ENCODE data around the gene PRR22. TPM values are rescaled to one million over a fixed set of nuclear protein-coding genes. Genes with fewer than 3 reads are reported as not detected.
A peak's percentile ranks its signal among the peaks of the same experiment; 100 is the strongest.
"Not testable (repeated sequence)": the region's sequence is repeated elsewhere in the genome, so short reads cannot be mapped to it uniquely, and the experiment has no call there.

Gene PRR22
- total RNA-seq, 1 donor from 2014 or later: 0.62 TPM

DNA sequence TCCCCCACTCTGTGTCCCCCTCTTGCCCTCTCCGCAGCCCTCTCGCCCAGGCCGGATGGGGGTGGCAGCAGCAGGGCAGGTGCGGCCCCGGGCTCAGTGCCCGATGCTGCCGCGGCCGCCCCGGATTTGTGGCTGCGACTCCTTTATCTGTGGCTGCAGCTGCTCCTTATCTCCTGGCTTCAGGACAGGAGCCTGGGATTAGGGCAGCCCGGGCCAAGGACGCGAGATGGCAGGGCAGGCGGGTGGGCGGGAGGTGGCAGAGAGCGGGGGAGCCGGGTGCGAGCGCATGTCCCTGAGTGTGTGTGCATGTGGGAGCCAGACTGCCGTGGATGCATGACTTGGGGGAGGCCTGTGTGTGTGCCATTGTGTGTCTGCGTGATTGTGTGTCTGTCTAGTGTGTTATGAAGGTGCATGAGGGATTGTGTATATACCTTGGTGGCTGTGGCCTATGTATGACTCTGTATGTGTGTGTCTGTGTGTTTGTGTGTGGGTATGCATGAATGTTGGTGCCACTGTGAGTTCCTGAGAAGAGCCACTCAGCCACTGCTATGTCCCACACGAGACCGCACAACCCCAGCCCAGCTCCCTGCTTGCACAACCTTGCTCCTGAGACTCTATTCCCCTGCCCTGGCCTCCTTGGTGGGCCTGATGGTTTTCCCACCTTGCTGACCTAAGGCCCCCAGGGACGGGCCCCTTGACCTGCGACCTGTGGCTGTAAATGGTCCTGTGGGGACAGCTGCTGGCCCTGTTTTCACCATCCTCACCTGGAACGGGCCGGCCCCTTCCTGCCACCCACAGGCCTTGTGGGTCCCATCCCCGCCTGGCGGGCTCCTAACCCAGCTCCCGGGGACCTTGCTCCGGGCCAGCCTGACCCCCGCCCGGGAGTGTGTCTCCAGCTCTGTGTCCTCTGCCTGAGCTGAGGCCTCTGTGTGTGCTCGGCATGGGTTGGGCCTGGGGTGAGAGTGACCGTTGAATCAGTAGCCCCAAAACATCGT, 15.0 kb upstream of the PRR22 start:
- intact Hi-C loops (cut with DNase I): loop anchor here (5.0 kb wide), 1 partner anchor 93 kb away; no protein-coding TSS in a partner anchor
- ATAC-seq (ENCODE audit: poor library complexity): peak; percentile 67
- DNase-seq: peak; percentile 73

DNA sequence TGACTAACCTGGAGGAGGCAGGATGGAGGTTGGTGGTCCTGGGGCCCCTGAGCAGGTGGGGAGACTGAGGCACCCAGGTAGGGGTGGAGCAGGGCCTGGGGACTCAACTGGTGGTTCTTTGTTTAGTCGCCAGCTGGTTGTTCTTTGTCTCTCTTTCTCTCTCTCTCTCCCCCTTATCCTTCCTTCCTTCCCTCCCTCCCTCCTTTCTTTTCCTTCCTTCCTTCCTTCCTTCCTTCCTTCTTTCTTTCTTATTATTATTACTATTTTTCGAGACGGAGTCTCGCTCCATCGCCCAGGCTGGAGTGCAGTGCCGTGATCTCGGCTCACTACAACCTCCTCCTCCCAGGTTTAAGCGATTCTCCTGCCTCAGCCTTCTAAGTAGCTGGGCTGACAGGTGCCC, 13.7 kb upstream of the PRR22 start:
- intact Hi-C loops (cut with DNase I): no loop called here
- ATAC-seq (ENCODE audit: poor library complexity) (no peak), DNase-seq (no peak)

DNA sequence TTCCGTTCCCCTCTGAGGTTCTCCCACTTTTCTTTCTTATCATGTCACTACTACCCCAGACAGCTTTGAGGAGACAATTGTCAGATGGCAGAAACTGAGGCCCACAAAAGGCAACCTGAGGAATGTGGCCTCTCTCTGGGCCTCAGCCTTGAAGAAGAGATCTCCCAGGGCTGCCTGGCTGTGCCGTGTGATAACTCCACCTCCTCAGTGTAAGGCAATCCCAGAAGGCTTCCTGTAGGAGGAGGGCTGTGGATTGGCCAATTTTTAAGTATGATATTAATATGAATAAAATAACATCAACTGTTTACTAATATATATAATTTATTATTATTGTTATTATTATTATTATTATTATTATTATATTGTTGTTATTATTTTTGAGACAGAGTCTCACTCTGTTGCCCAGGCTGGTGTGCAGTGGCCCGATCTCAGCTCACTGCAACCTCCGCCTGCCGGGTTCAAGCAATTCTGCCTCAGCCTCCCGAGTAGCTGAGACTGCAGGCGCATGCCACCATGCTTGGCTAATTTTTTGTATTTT, 10.9 kb upstream of the PRR22 start:
- no peak for ATAC-seq (ENCODE audit: poor library complexity)
- intact Hi-C loops (cut with DNase I): no loop called here
- no peak for DNase-seq

DNA sequence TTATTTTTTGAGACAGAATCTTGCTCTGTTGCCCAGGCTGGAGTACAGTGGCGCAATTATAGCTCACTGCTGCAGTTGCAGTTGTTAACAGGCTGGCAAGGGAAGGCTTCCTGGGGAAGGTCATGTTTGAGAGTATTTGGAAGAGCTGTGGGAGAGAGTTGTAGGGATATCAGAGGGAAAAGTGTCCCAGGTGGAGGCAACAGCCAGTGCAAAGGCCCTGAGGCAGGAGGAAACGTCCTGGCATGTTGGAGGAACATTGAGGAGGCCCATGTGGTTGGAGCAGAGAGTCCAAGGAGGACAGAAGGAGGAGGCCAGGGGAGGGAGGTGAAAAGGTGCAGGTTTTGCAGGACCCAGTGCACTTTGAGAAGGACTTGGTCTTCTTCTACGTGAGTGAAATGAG, 8.6 kb upstream of the PRR22 start:
- no peak for DNase-seq
- intact Hi-C loops (cut with DNase I): no loop called here
- no peak for ATAC-seq (ENCODE audit: poor library complexity)

DNA sequence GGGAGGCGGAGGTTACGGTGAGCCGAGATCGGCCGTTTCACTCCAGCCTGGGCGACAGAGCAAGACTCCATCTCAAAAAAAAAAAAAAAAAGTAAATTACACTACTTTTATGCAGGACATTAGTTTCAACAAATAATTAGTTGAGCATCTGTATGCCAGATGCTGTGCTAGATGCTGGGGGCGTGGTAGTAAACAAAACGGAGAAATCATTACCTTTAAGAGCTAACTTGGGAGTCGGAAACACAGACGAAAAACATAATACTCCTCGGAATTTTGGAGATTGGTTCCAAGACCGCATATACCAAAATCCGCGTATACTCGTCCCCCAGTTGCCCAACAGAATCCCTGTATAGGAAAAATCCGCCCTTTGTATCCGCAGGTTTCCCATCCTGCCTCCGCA, 7.7 kb upstream of the PRR22 start:
- intact Hi-C loops (cut with DNase I): no loop called here
- DNase-seq: no peak
- no peak for ATAC-seq (ENCODE audit: poor library complexity)

DNA sequence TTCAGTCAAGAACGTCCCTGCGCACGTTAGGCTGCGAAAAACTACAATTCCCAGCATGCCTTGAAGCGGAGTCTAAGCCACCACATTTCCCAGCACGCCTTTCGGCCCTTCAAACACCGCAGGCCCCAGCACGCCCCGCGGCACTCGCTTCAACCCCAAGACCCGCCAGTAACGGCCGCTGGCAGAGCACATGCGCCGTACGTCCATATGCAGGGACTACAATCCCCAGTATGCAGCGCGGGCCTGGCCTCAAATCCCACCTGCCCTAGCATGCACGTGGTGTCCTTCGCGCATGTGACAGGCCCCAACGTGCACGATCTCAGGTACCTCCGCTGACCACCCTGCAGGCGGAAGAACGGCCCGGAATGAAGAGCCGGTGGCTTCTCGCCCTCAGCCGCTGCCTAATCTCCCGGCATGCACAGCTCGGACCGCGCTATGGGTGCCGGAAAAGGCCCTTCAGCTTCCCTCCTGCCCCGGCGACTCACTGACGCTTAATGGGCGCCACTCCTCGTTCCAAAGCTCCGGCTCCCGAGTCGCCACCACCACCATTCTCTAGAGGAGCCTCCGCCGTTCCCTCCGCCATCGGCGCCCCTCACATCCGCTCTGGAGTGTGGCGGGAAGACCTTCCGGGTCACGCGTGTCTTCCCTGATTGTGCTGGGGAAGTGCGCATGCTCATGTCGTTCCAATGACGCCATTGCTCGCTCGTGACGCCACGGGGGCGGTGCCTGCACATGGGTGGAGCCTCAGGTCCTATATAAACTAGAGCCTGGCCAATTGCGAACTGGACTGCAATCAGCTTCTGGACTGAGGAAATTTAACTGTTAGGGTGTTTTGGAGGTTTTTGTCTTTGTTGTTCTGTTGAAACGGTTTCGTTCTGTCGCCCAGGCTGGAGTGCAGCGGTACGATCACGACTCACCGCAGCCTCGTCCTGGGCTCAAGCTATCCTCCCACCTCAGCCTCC, 6.3 kb upstream of the PRR22 start, which contains the start of gene DUS3L:
Gene DUS3L, minus strand, starts transcription at position 605 of the 962 bp plus-strand sequence. Its CDS starts 22 bp downstream, at position 583.
- ATAC-seq (ENCODE audit: poor library complexity): peak; percentile 97
- peak; percentile 98 for DNase-seq
- intact Hi-C loops (cut with DNase I): no loop called here

DNA sequence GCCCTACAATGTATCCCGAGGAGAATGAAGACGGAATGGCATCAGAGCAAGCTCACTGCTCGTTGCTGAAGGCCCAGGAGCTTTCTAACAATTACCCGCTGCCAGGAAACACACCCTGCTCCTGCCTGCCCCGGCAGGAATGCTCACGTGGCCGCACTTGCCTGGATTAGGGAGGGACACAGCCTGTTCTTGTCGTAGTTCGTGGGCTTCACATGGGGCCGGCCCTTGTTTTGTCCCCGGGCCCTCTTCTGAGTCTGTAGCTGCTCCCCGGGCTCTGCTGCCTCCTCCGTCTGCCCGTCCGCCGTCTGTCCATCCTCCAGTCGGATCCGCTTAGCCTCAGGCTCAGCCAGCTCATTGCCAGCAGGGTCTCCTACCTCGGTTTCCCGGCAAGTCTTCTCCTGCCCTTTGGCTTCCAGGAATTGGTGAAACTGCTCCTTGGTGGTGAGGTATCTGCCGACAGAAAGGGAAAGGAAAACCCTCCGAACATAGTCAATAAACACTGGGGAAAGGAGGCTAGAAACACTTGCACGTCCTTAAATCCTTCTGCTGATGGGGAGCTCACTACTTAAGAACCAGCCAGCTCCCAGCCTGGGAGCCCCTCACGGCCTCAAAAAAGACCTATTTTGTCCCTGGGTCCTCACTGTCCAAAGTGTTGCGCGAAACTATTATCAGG, 5.5 kb upstream of the PRR22 start:
- intact Hi-C loops (cut with DNase I): no loop called here
- ATAC-seq (ENCODE audit: poor library complexity) (no peak), DNase-seq (no peak)

DNA sequence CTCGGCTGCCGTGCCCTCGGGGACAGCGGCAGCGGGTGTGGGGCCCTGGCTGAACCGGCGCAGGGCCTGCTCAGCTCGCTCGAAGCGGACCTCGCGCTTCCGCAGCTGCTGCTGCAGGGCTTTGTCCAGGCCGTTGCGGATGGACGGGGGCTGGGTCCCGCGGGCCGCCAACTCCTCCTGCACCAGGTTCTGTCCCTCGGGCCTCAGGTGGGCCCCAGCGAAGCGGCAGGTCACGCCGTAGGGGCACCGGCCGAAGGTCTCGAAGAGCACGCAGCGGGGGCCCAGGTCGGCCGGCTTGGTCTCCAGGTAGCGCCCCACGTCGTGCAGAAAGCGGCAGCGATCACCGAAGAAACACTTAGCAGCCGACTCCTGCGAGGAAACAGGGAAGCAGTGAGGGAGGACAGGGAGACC, 4.8 kb upstream of the PRR22 start:
- ATAC-seq (ENCODE audit: poor library complexity) (no peak), DNase-seq (no peak)
- intact Hi-C loops (cut with DNase I): no loop called here

DNA sequence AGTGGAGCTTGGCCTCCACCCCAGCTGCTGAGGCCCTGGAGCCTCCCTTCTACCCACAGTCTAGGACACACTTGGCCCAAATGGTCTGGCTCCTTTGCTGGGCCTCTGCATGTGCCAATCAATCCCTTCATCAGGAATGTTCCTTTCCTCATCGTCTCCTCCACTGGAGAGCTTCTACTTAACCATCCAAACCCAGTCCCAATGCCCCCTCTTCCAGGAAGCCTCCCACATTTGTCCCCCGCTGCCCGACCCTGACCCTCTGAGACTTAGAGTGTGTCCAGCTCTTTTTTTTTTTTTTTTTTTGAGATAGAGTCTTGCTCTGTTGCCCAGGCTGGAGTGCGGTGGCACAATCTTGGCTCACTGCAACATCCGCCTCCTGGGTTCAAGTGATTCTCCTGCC, 3.9 kb upstream of the PRR22 start:
- ATAC-seq (ENCODE audit: poor library complexity) (no peak), DNase-seq (no peak)
- intact Hi-C loops (cut with DNase I): no loop called here

DNA sequence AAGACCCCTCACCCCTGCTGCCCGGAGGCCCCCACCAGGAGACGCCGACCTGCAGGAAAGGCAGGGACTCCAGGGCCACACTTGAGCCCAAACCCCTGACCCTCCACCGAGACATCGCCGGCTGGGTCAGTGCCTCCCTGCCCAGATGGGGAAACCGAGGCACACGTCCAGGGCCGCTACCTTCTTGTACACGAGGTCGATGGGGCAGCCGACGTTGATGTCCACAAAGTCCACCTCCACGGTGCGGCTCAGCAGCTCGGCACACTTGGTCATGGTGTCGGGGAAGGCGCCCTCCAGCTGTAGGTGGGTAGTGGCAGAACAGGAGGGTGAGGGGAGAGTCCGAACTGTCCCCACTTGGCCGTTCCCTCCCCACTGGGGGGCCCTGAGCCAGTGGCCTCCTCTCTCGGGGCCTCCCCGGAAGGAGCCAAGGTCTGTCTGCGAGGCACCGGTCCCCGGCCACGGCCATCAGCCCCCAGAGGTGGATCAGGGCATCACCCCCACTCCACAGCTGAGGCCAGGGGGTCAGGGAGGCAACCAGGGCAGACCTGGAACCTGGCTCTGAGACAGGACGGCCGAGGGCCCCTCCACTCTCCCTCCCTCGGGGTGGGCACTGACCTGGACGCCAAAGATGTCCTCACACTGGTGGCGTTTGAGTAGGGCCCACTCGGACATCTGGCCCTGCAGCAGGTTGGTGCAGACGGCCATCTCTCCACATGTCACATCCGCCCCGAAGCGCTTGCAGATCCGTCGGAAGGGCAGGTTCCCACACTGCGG, 3.0 kb upstream of the PRR22 start:
- no peak for DNase-seq
- ATAC-seq (ENCODE audit: poor library complexity): no peak
- intact Hi-C loops (cut with DNase I): no loop called here

DNA sequence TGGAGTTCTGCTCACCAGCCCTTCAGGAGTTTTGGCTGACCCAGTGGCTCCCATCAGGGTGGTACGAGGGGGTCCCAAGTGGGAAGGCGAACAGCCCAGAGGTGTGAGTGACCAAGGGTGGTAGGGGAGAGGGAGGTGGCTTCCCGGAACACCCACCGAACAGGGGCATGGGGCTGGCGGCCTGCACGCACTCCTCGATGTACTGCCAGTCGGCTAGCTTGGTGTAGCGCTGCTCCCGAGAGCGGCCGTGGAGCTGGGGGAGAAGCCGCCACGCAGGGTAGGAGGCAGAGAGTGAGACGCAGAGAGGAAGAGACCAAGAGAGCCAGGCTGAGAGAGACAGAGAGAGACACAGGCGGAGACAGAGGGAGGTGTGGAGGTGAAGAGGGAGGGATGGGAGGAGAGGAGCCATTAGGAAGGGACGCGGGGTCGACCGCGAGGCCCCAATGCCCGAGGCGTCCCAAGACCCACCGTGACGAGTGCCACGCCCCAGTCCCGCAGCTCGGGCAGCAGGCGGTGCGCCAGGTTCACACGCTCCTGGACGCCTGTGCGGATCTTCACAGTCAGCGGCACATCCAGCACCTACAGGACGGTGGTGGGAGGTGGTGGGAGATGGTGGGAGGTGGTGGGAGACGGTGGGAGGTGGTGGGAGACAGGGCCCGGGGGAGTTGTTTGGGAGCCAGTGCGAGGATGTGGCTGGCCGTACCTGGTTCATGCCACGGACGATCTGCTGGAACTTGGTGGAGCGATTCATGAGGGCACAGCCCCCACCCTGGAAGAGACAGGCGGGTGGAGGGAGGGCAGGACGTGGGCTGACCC, 2.3 kb upstream of the PRR22 start:
- DNase-seq (no peak), ATAC-seq (ENCODE audit: poor library complexity) (no peak)
- intact Hi-C loops (cut with DNase I): no loop called here

DNA sequence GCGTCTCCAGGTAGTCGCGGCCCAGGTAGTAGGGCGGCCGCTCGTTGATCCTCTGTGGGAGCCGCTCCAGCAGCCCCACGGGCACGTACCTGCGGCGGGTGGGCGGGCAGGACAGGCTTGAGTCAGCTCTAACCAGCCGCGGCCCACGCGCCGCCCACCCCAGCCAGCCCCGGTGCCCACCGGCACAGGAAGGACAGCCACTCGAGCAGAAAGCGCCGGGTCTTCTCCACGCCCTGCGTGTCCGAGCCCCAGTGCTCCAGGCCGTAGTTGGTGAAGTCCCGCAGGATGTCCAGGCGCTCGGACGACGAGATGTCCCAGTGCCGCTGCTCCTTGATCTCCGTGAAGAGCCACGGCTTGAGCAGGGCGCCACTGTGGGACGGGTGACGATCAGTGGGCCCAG, 877 bp upstream of the PRR22 start:
- no peak for DNase-seq
- intact Hi-C loops (cut with DNase I): no loop called here
- no peak for ATAC-seq (ENCODE audit: poor library complexity)

DNA sequence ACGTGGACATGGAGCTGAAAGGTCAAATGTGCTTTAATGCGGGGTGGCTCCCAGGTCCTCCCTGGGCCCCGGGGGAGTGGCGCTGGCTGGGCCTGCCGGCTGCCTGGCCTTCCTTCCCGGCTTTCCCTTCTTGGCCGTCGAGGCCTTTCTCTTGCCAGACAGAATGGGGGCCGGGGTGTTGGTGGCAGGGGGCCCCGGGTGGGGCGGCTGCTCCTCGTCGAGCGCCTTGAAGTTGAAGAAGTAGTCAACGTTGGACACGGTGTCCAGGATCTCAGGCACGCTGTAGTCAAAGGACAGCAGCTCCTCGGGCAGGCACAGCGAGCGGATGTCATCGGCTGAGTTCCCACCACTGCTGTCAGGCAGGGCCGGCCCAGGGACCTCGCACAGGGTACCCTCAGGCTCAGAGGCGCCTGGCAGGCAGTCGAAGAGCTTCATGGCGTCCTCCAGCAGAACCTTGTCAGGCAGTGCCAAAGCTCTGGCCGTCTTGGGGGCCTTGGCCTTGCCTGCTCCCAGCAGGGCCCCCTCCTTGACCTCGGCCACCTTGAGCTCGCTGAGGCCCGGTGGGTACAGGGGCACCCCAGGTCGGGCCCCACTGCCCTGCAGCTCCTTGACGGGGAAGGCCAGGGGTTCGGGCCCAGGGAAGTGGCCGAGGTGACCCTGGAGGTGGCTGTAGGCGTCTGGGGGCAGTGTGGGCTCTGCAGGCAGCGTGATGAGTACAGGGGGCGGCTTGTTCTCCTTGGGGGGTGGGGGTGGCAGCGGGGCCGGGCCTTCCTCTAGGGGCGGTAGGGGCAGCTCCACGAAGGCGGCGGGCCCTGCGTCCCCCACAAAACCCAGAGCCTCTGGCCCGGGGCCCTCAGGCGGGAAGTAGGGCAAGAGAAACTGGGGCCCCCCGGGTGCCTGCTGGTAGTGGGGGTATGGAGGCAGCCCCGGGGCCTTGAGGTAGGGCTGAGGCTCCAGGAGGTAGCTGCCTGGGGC, 1.3 kb downstream of the PRR22 start:
- peak; percentile 4 for ATAC-seq (ENCODE audit: poor library complexity)
- intact Hi-C loops (cut with DNase I): no loop called here
- no peak for DNase-seq

DNA sequence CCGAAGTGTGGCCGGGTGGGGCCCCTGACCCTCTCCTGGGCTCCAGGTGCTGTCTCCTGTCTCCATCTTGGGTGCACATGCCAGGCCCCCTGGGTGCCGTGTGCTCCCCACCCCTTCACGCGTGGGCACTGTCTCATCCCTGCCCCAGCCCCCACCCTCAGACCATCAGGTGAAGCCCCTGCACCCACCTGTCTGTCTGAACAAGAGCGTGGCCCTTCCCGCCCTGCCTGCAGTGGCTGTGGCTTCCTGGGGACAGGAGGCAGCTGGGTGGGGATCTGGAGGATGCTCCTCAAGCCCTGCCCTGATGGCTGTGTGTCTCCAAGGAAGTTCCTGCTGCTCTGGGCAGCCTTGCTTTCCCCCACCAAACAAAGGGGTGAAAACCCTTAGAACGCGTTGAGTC, 2.2 kb downstream of the PRR22 start:
- ATAC-seq (ENCODE audit: poor library complexity) (peak; percentile 16), DNase-seq (no peak)
- intact Hi-C loops (cut with DNase I): no loop called here

DNA sequence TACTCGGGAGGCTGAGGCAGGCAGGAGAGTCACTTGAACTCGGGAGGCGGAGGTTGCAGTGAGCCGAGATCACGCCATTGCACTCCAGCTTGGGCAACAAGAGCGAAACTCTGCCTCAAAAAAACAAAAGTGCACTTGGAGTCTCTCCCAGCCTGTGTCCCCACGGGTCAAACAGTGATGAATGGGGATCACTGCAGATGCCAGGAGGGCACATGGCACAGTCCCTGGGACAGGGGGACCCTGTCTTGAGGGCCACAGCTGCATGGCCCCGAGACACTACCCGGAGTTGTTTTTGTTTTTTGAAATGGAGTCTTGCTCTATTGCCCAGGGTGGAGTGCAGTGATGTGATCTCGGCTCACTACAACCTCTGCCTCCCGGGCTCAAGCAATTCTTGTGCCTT, 3.6 kb downstream of the PRR22 start:
- ATAC-seq (ENCODE audit: poor library complexity); DNase-seq; intact Hi-C loops (cut with DNase I): not testable (repeated sequence)

DNA sequence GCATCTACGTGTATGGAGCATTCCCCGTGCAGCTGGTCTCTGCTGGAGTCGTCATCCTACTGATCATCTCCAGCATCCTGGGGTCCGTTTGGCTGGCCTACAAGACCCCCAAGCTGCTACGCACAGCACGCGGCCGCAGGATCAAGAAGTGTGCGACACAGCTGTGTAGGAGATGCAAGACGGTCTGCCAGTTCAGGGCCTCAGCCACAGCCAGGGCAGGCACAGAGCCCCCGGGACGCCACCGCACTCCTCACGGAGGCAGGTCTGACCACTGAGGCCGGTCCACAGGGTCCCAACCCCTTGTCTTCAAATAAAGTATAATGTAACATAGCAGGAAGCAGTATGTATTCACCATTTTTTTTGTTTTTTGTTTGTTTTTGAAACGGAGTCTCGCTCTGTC, 6.1 kb downstream of the PRR22 start:
- intact Hi-C loops (cut with DNase I): loop anchor here (10.0 kb wide), 1 partner anchor 246 kb away; no protein-coding TSS in a partner anchor
- DNase-seq (no peak), ATAC-seq (ENCODE audit: poor library complexity) (no peak)

Data from Right ventricle myocardium superior (tissue), 1 donor.